ENCODE measurements around the gene ELOVL1. TPM values are rescaled to one million over a fixed set of nuclear protein-coding genes. Genes with fewer than 3 reads are reported as not detected.

ELOVL1 gene
- total RNA-seq, 1 experiment from 2014 or later: 99.9 TPM

GRCh38 chr1:43376723-43377235 lies 9.0 kb upstream of the ELOVL1 start:
- intact Hi-C loops (cut with micrococcal nuclease): no loop called here
- DNase-seq (ENCODE audit: unreplicated experiment): no peak

DNA sequence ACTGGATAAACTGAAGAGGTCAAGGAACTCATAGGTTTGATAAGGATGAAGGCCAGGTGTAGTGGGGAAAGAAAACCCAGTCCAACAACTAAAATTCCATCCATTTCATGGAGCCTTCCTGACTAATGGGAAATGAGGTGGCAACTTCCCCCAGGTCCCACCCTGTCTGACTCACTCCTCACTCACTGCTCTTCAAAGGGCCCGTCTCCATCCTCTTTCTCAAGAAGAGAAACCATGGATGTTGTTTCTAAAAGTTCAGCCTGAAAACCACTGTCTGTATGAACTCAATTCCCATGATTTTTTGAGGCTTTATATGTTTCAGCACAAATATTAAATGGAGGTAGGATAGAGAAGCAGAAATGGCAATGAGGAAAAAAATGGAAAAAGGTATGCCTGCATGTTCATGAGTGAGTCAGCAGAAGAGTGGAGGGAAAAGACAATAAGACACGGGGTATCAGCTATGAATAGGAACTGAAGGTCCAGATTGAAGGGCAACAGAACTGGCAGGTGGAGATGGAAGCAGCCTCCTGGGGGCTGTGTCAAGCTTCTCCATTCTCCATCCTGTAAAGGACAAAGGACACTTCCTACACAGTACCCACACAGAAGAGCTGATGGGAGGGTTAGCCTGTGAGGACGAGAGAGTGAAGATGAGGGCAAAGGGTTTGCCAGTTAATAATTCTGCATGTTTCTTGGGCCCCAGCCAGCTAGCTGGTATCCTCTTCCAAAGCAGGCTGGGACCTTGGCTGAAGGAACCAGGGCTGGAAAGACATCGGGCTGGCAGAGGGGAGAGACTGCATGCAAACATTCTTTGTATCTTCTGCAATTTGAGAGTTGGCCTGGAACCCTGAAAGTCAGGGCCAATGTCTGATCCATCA lies 5.5 kb upstream of the ELOVL1 start:
- H3K4me1 Mint-ChIP-seq (ENCODE audit: insufficient read depth, unreplicated experiment): peaks cover 10% of the 10 kb centered on the region
- no peaks in the 10 kb centered on the region for H3K27me3 Mint-ChIP-seq (ENCODE audit: insufficient read depth, unreplicated experiment)
- POLR2A ChIA-PET: interaction anchor here (1.1 to 7.3 kb wide), 3 partner anchors 15 to 81 kb away, joined by 3 to 48 read pairs (median 10); partner anchors contain the start of genes CDC20, MED8 and SZT2
- intact Hi-C loops (cut with micrococcal nuclease): no loop called here
- H3K27ac Mint-ChIP-seq (ENCODE audit: low read depth, unreplicated experiment): no peak overlapping the region
- CTCF ChIA-PET: no interaction called here
- H3K36me3 Mint-ChIP-seq (ENCODE audit: insufficient read depth, unreplicated experiment): peaks cover 2% of the 10 kb centered on the region
- peak; percentile 89 for DNase-seq (ENCODE audit: unreplicated experiment)
- TF ChIP-seq, protein P1, sequence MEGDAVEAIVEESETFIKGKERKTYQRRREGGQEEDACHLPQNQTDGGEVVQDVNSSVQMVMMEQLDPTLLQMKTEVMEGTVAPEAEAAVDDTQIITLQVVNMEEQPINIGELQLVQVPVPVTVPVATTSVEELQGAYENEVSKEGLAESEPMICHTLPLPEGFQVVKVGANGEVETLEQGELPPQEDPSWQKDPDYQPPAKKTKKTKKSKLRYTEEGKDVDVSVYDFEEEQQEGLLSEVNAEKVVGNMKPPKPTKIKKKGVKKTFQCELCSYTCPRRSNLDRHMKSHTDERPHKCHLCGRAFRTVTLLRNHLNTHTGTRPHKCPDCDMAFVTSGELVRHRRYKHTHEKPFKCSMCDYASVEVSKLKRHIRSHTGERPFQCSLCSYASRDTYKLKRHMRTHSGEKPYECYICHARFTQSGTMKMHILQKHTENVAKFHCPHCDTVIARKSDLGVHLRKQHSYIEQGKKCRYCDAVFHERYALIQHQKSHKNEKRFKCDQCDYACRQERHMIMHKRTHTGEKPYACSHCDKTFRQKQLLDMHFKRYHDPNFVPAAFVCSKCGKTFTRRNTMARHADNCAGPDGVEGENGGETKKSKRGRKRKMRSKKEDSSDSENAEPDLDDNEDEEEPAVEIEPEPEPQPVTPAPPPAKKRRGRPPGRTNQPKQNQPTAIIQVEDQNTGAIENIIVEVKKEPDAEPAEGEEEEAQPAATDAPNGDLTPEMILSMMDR (IDR thresholded peaks at IDR 0.05; ENCODE audit: unreplicated experiment): no peak
- no TSS peak for BruUV-seq (replicated peaks)
- no peak overlapping the region for H3K4me3 Mint-ChIP-seq (ENCODE audit: unreplicated experiment)
- H3K9me3 Mint-ChIP-seq (ENCODE audit: unreplicated experiment): no peaks in the 10 kb centered on the region

More at GRCh38 chr1:43376723-43377235, 9.0 kb upstream of the ELOVL1 start:
- ChIA-PET CTCF (interaction anchor here (0.7 to 1.7 kb wide), 3 partner anchors 29 to 150 kb away, joined by 3 to 6 read pairs (median 3); no protein-coding TSS in a partner anchor), POLR2A (interaction anchor here (1.6 to 7.3 kb wide), 3 partner anchors 9 to 13 kb away, joined by 8 to 48 read pairs (median 12); partner anchors contain the start of genes ELOVL1, MED8 and SZT2)
- TF ChIP-seq, protein P1 (IDR thresholded peaks at IDR 0.05; ENCODE audit: unreplicated experiment): no peak
- Mint-ChIP-seq H3K36me3 (ENCODE audit: insufficient read depth, unreplicated experiment) (peaks cover 11% of the 10 kb centered on the region), H3K27me3 (ENCODE audit: insufficient read depth, unreplicated experiment) (no peaks in the 10 kb centered on the region), H3K9me3 (ENCODE audit: unreplicated experiment) (no peaks in the 10 kb centered on the region), H3K4me1 (ENCODE audit: insufficient read depth, unreplicated experiment) (no peaks in the 10 kb centered on the region), H3K27ac (ENCODE audit: low read depth, unreplicated experiment) (no peak overlapping the region), H3K4me3 (ENCODE audit: unreplicated experiment) (no peak overlapping the region)
- no TSS peak for BruUV-seq (replicated peaks)

- H3K4me1 Mint-ChIP-seq (ENCODE audit: insufficient read depth, unreplicated experiment): peaks cover 12% of the 10 kb centered on the region
Observed at GRCh38 chr1:43372172-43372571, 4.4 kb upstream of the ELOVL1 start.

More at GRCh38 chr1:43372172-43372571, 4.4 kb upstream of the ELOVL1 start:
- intact Hi-C loops (cut with micrococcal nuclease): no loop called here
- Mint-ChIP-seq H3K36me3 (ENCODE audit: insufficient read depth, unreplicated experiment) (no peaks in the 10 kb centered on the region), H3K27ac (ENCODE audit: low read depth, unreplicated experiment) (no peak overlapping the region), H3K27me3 (ENCODE audit: insufficient read depth, unreplicated experiment) (no peaks in the 10 kb centered on the region), H3K4me3 (ENCODE audit: unreplicated experiment) (no peak overlapping the region), H3K9me3 (ENCODE audit: unreplicated experiment) (no peaks in the 10 kb centered on the region)
- POLR2A ChIA-PET: interaction anchor here (2.6 to 7.3 kb wide), 2 partner anchors 14 to 17 kb away, joined by 10 to 48 read pairs; partner anchors contain the start of genes CDC20, MED8 and SZT2
- CTCF ChIA-PET: no interaction called here
- TF ChIP-seq, protein P1 (IDR thresholded peaks at IDR 0.05; ENCODE audit: unreplicated experiment): no peak
- BruUV-seq (replicated peaks): no TSS peak
- DNase-seq (ENCODE audit: unreplicated experiment): no peak

Data from MCF 10A (cell line).